Measurements from ENCODE around the gene DLL3.
A peak's percentile ranks its signal among the peaks of the same experiment; 100 is the strongest.

GRCh38 chr19:39497701-39497995, 1.1 kb upstream of the DLL3 start:
- TF ChIP-seq EZH2phosphoT487 (conservative IDR thresholded peaks at IDR 0.05; ENCODE audit: low read length) (no peak), CTCF (IDR thresholded peaks at IDR 0.05; ENCODE audit: insufficient read depth, low read length, poor library complexity, severe bottlenecking) (peak; percentile 33)

Data from SU-DHL-6 (cell line).